Measurements from ENCODE around the gene EEF1E1.

EEF1E1 gene

DNA sequence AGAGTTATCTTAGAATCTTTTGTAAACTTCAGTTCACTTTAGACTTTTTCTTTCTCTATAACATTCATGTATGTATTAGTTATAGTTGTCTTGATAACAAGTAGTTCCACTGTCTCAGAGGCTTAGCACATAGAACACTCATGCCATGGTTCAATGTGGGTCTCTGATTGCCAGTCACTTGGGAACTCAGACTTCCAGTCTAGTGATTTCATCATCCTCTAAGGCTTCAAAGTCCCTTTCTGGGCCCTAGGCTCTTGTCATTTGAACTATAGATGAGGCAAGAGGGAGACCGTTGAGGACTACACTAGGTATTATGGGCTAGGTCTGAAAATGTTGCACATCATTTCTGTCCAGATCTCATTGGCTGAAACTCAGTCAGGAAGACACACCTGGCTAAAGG is 8.4 kb upstream of the EEF1E1 start:
- H3K27me3 ChIP-seq (ENCODE audit: insufficient read depth, poor library complexity, severe bottlenecking), result peaks cover 2% of the 10 kb centered on the region
- H3K27ac ChIP-seq (replicated peaks), result no peak overlapping the region
- no peak for TF ChIP-seq CTCF (IDR thresholded peaks at IDR 0.05; ENCODE audit: insufficient read depth, low read length)
- TF ChIP-seq GABPA (IDR thresholded peaks at IDR 0.05; ENCODE audit: low read depth), result no peak
- TF ChIP-seq SPI1 (IDR thresholded peaks at IDR 0.05; ENCODE audit: borderline replicate concordance, low read depth), result no peak
- no peak for TF ChIP-seq REST (IDR thresholded peaks at IDR 0.05; ENCODE audit: insufficient replicate concordance, low read depth)
- no peak for TF ChIP-seq POLR2AphosphoS5 (IDR thresholded peaks at IDR 0.05; ENCODE audit: low read depth)
- no peak for DNase-seq (ENCODE audit: low read depth in 1 of 2, low spot score in 1 of 2)
- no peak overlapping the region for H3K4me3 ChIP-seq (replicated peaks; ENCODE audit: insufficient read depth, low read length)

GRCh38 chr6:8110117-8110721 is 7.9 kb upstream of the EEF1E1 start:
- DNase-seq (ENCODE audit: low read depth in 1 of 2, low spot score in 1 of 2), result no peak
- no peak for TF ChIP-seq GABPA (IDR thresholded peaks at IDR 0.05; ENCODE audit: low read depth)
- TF ChIP-seq SPI1 (IDR thresholded peaks at IDR 0.05; ENCODE audit: borderline replicate concordance, low read depth), result no peak
- TF ChIP-seq CTCF (IDR thresholded peaks at IDR 0.05; ENCODE audit: insufficient read depth, low read length), result no peak
- no peak for TF ChIP-seq POLR2AphosphoS5 (IDR thresholded peaks at IDR 0.05; ENCODE audit: low read depth)
- TF ChIP-seq REST (IDR thresholded peaks at IDR 0.05; ENCODE audit: insufficient replicate concordance, low read depth), result no peak
- H3K27ac ChIP-seq (replicated peaks), result no peak overlapping the region
- H3K4me3 ChIP-seq (replicated peaks; ENCODE audit: insufficient read depth, low read length), result no peak overlapping the region
- peaks cover 2% of the 10 kb centered on the region for H3K27me3 ChIP-seq (ENCODE audit: insufficient read depth, poor library complexity, severe bottlenecking)

GRCh38 chr6:8108759-8109539 is 6.6 kb upstream of the EEF1E1 start:
- Histone ChIP-seq H3K4me3 (replicated peaks; ENCODE audit: insufficient read depth, low read length) (no peak overlapping the region), H3K27ac (replicated peaks) (no peak overlapping the region), H3K27me3 (ENCODE audit: insufficient read depth, poor library complexity, severe bottlenecking) (no peaks in the 10 kb centered on the region)
- no peak for TF ChIP-seq CTCF (IDR thresholded peaks at IDR 0.05; ENCODE audit: insufficient read depth, low read length)
- TF ChIP-seq SPI1 (IDR thresholded peaks at IDR 0.05; ENCODE audit: borderline replicate concordance, low read depth), result no peak
- TF ChIP-seq POLR2AphosphoS5 (IDR thresholded peaks at IDR 0.05; ENCODE audit: low read depth), result no peak
- DNase-seq (ENCODE audit: low read depth in 1 of 2, low spot score in 1 of 2), result no peak
